Natural killer cell (primary cell): Measurements from ENCODE around the gene UST. TPM values are rescaled to one million over a fixed set of nuclear protein-coding genes. Genes with fewer than 3 reads are reported as not detected.

ENCODE experiments used
- ATAC-seq, 3 donors: fragments of 150-1000 bp in 2 of 3; fragments of 200-7000 bp in 1 of 3; cut with Tn5 transposase; 1 replicate in 1 of 3; 2 replicates in 2 of 3; pipeline ENCODE4 v1.10.0; 2021; ENCODE audit warnings: mild to moderate bottlenecking in 2 of 3, moderate library complexity in 2 of 3
- DNase-seq, 2 donors: peaks; one replicate each; pipeline versions ENCODE4 v3.0.0 to v3.0.0-alpha.2; 2013 to 2021; ENCODE audit warnings: mixed read lengths in 1 of 2
- H3K27ac ChIP-seq: one replicate; pipeline ENCODE4 v1.5.1; 2013; ENCODE audit warnings: mild to moderate bottlenecking, low read length
- H3K27me3 ChIP-seq: one replicate; pipeline ENCODE4 v1.6.1; 2013; ENCODE audit warnings: low read length; ENCODE audit not compliant: control insufficient read depth, insufficient read depth
- H3K36me3 ChIP-seq: one replicate; pipeline ENCODE4 v1.6.1; 2013; ENCODE audit warnings: low read length; ENCODE audit not compliant: control insufficient read depth, insufficient read depth
- H3K4me1 ChIP-seq: one replicate; pipeline ENCODE4 v1.6.1; 2013; ENCODE audit warnings: low read length; ENCODE audit not compliant: control insufficient read depth, insufficient read depth
- H3K4me3 ChIP-seq: one replicate; pipeline ENCODE4 v1.5.1; 2013; ENCODE audit warnings: low read length
- H3K9me3 ChIP-seq: one replicate; pipeline ENCODE4 v1.6.1; 2013; ENCODE audit warnings: low read length; ENCODE audit not compliant: control insufficient read depth, insufficient read depth
- H3K27ac Mint-ChIP-seq, 2 donors: one replicate each; pipeline ENCODE4 v1.8.0; 2022; ENCODE audit warnings: mild to moderate bottlenecking in 2 of 2, mixed read lengths in 2 of 2, moderate library complexity in 1 of 2
- H3K27me3 Mint-ChIP-seq, 2 donors: one replicate each; pipeline ENCODE4 v1.8.0; 2022; ENCODE audit warnings: low read depth in 2 of 2, mixed read lengths in 2 of 2
- H3K36me3 Mint-ChIP-seq: one replicate; pipeline ENCODE4 v1.8.0; 2022; ENCODE audit warnings: mixed read lengths
- H3K4me1 Mint-ChIP-seq, 2 donors: one replicate each; pipeline ENCODE4 v1.8.0; 2022; ENCODE audit warnings: mixed read lengths in 2 of 2
- H3K4me3 Mint-ChIP-seq: one replicate; pipeline ENCODE4 v1.8.0; 2022; ENCODE audit warnings: mild to moderate bottlenecking, moderate library complexity, mixed read lengths
- H3K9me3 Mint-ChIP-seq, 2 donors: one replicate each; pipeline ENCODE4 v1.8.0; 2022; ENCODE audit warnings: mixed read lengths in 2 of 2
- CTCF ChIP-seq: fragments of 200-600 bp; IDR thresholded peaks from one replicate; pipeline ENCODE4 v1.8.0; 2022; ENCODE audit warnings: antibody characterized with exemption
- whole genome bisulfite sequencing: methylation state at CpG from one replicate; pipeline ENCODE4 v1.1.7; 2013; ENCODE audit warnings: missing lambda C conversion rate; ENCODE audit not compliant: insufficient coverage; 5-methylcytosine and 5-hydroxymethylcytosine counted together
- intact Hi-C: fragments of 100-400 bp; cut with micrococcal nuclease; formaldehyde crosslinking; loops from one replicate; pipeline ENCODE4 v1.14.2; 2022
- total RNA-seq, 4 donors: library from RNA; stranded (reverse); fragments of 120-200 nt in 1 of 4; gene quantifications; one replicate each; pipeline versions ENCODE4 v1.2.3 to v1.2.4, GENCODE V29; 2013 to 2022

UST gene
- total RNA-seq, 3 donors from 2014 or later (not counting 1 experiment from before 2014, with no cell fraction given) = 6.3 to 11.9 (median 10.6) TPM

GRCh38 chr6:148808786-148809304 is 62.0 kb downstream of the UST start:
- ATAC-seq = peak; percentile 27 to 77 (median 66)
- no peaks in the 10 kb centered on the region for H3K36me3 Mint-ChIP-seq
- DNase-seq = no peak
- no peaks in the 10 kb centered on the region for H3K27me3 Mint-ChIP-seq
- Histone ChIP-seq H3K9me3 (peaks cover 4% of the 10 kb centered on the region), H3K4me1 (peaks cover 17% of the 10 kb centered on the region), H3K27ac (no peak overlapping the region), H3K4me3 (no peak overlapping the region), H3K36me3 (no peaks in the 10 kb centered on the region), H3K27me3 (no peaks in the 10 kb centered on the region)
- H3K4me3 Mint-ChIP-seq = no peak overlapping the region
- no peak for TF ChIP-seq CTCF
- intact Hi-C loops = no loop called here
- 73% methylated on average over 5 of the region's 5 CpGs for WGBS
- H3K9me3 Mint-ChIP-seq = no peaks in the 10 kb centered on the region
- H3K27ac Mint-ChIP-seq = peak overlapping the region; percentile 66 to 68
- peaks cover 40 to 49% of the 10 kb centered on the region in 2 donors for H3K4me1 Mint-ChIP-seq

DNA sequence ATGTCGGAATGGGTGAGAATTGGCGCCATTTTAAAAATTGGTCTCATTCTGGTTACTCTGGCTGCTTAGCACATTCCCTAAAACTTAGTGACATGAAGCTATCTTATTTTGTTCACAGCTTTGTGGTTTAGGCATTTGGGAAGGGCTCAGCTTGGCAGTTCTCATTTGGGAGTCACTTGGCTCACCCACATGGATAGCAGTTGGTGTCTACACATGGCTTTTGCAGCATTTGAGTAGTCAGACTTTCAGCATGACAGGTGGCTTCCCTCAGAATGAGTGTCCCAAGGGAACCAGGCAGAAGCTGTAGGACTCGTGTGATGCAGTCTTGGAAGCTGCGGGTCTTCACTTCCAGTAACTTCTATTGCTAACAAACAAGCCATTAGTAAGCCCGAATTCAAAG is 64.6 kb downstream of the UST start:
- Mint-ChIP-seq H3K4me3 (no peak overlapping the region), H3K36me3 (no peaks in the 10 kb centered on the region), H3K27me3 (no peaks in the 10 kb centered on the region), H3K9me3 (peaks cover 0 to 3% of the 10 kb centered on the region in 2 donors), H3K27ac (no peak overlapping the region), H3K4me1 (peaks cover 53 to 59% of the 10 kb centered on the region in 2 donors)
- ATAC-seq (no peak), DNase-seq (no peak)
- Histone ChIP-seq H3K4me1 (peaks cover 21% of the 10 kb centered on the region), H3K36me3 (no peaks in the 10 kb centered on the region), H3K27me3 (no peaks in the 10 kb centered on the region), H3K9me3 (peaks cover 4% of the 10 kb centered on the region), H3K4me3 (no peak overlapping the region), H3K27ac (no peak overlapping the region)
- 90% methylated on average over 4 of the region's 5 CpGs for WGBS
- TF ChIP-seq CTCF = no peak
- intact Hi-C loops = no loop called here

GRCh38 chr6:148814082-148814790 is 67.4 kb downstream of the UST start:
- no peak for ATAC-seq
- no peaks in the 10 kb centered on the region for H3K27me3 Mint-ChIP-seq
- no peaks in the 10 kb centered on the region for H3K36me3 ChIP-seq
- H3K27me3 ChIP-seq = no peaks in the 10 kb centered on the region
- DNase-seq = no peak
- no peak overlapping the region for H3K4me3 Mint-ChIP-seq
- H3K4me3 ChIP-seq = no peak overlapping the region
- H3K4me1 ChIP-seq = peaks cover 5% of the 10 kb centered on the region
- TF ChIP-seq CTCF = no peak
- H3K4me1 Mint-ChIP-seq = peaks cover 38 to 56% of the 10 kb centered on the region in 2 donors
- 75% methylated on average over 3 of the region's 5 CpGs for WGBS
- H3K27ac Mint-ChIP-seq = no peak overlapping the region
- H3K27ac ChIP-seq = no peak overlapping the region
- intact Hi-C loops = no loop called here
- peaks cover 0 to 3% of the 10 kb centered on the region in 2 donors for H3K9me3 Mint-ChIP-seq
- no peaks in the 10 kb centered on the region for H3K36me3 Mint-ChIP-seq
- H3K9me3 ChIP-seq = peaks cover 4% of the 10 kb centered on the region
